Stimulated activated CD4-positive, alpha-beta T cell treated with anti-CD3 and anti-CD28 coated beads, Interleukin-12 subunit alpha, Interleukin-12 subunit beta, amount 100 ng/mL, for 48 hours (primary cell): Measurements from ENCODE around the gene PMEPA1.

Experiments used
- DNase-seq, 3 donors: peaks; one replicate each; pipeline ENCODE4 v3.0.0-alpha.2; 2020; ENCODE audit warnings: low read depth in 2 of 3, low spot score in 1 of 3

The PMEPA1 gene

GRCh38 chr20:57709823-57710799 is at the start of gene PMEPA1:
PMEPA1 (minus strand) TSS chr20:57710015; CDS start chr20:57709582, 433 bp downstream.
- DNase-seq: peak; percentile 77 to 90 (median 79)

- no peak for DNase-seq
These were observed 48.0 kb upstream of the PMEPA1 start for GRCh38 chr20:57757767-57758166.

- DNase-seq: no peak
These were observed 47.1 kb upstream of the PMEPA1 start for GRCh38 chr20:57756921-57757320.

- DNase-seq: no peak
These were observed 46.4 kb upstream of the PMEPA1 start for GRCh38 chr20:57756213-57756612.

- no peak for DNase-seq
These were observed 45.8 kb upstream of the PMEPA1 start for GRCh38 chr20:57755609-57756008.

- no peak for DNase-seq
These were observed 44.4 kb upstream of the PMEPA1 start for GRCh38 chr20:57754190-57754589.

- no peak for DNase-seq
These were observed 43.7 kb upstream of the PMEPA1 start for GRCh38 chr20:57753332-57754164.

- no peak for DNase-seq
These were observed 41.6 kb upstream of the PMEPA1 start for GRCh38 chr20:57751411-57751810.

- no peak for DNase-seq
These were observed 40.1 kb upstream of the PMEPA1 start for GRCh38 chr20:57749869-57750268.

- no peak for DNase-seq
These were observed 39.4 kb upstream of the PMEPA1 start for GRCh38 chr20:57749131-57749690.

GRCh38 chr20:57748601-57749130 is 38.9 kb upstream of the PMEPA1 start:
- DNase-seq: peak; percentile 24 to 44 (median 32)

- DNase-seq: no peak
These were observed 38.2 kb upstream of the PMEPA1 start for GRCh38 chr20:57747861-57748481.

- no peak for DNase-seq
These were observed 37.1 kb upstream of the PMEPA1 start for GRCh38 chr20:57746832-57747404.

- DNase-seq: no peak
These were observed 36.4 kb upstream of the PMEPA1 start for GRCh38 chr20:57746201-57746600.

- DNase-seq: no peak
These were observed 34.4 kb upstream of the PMEPA1 start for GRCh38 chr20:57744206-57744605.

GRCh38 chr20:57743450-57744095 is 33.8 kb upstream of the PMEPA1 start:
- DNase-seq: no peak

- no peak for DNase-seq
These were observed 32.8 kb upstream of the PMEPA1 start for GRCh38 chr20:57742507-57743181.

- no peak for DNase-seq
These were observed 28.7 kb upstream of the PMEPA1 start for GRCh38 chr20:57738484-57738883.

GRCh38 chr20:57738053-57738452 is 28.2 kb upstream of the PMEPA1 start:
- DNase-seq: no peak
